ENCODE measurements around the gene STAP1.
"Not testable (repeated sequence)": the region's sequence is repeated elsewhere in the genome, so short reads cannot be mapped to it uniquely, and the experiment has no call there.

DNA sequence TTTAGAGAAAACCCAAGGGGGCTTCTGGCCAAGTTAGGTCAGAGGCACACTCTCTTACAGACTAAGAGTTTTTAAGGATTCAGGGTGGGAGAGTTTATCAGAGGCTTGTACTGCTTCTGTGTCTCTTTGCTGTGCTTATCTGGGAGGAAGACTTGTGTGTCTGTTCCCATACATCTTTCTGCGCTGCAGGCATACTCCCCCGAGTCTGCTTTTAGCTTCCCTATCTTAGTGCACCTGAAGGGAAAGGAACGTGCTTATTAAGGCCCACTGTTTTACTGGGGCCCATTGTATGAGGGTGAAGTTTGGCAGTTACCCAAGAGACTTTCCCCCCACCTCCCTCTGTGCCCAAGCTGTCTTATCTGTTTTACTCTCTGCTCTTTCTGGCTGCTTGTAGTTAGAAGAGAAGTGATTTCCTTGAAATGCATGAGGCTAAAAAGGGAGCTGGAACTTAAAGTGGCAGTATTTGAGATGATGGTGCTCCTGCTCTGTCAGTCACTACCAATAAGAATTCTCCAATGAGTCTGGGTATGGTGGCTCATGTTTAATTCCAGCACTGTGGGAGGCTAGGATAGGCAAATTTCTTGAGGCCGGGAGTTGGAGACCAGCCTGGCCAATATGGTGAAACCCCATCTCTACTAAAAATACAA lies 6.3 kb upstream of the STAP1 start:
- not testable (repeated sequence) for TF ChIP-seq POLR2A (IDR thresholded peaks at IDR 0.05; ENCODE audit: low read length); GATA1 (IDR thresholded peaks at IDR 0.05; ENCODE audit: low read depth, low read length)

Data from erythroblast (primary cell).